H1 (cell line): ENCODE results near the gene SHROOM3. TPM values are rescaled to one million over a fixed set of nuclear protein-coding genes. Genes with fewer than 3 reads are reported as not detected.

ENCODE experiments used
- BACH1 ChIP-seq: IDR thresholded peaks from 2 replicates; pipeline ENCODE4 v1.6.1; 2012; ENCODE audit warnings: low read length, improper control_type of control experiment
- CEBPB ChIP-seq: IDR thresholded peaks from 2 replicates; pipeline ENCODE4 v1.6.1; 2012; ENCODE audit warnings: low read depth, low read length
- EGR1 ChIP-seq: IDR thresholded peaks from 2 replicates; pipeline ENCODE4 v1.6.1; 2011; ENCODE audit warnings: low read depth, low read length, borderline replicate concordance
- polyA plus RNA-seq, 7 experiments: library from polyadenylated mRNA; depleted of rRNA in 3 of 7; stranded (reverse) in 5 of 7; unstranded in 2 of 7; fragments of >200 nt in 5 of 7; fragments of 200-250 nt in 2 of 7; gene quantifications; 1 replicate in 5 of 7; 2 replicates in 1 of 7; 4 replicates in 1 of 7; pipeline versions ENCODE4 v1.2.1 to v1.2.3, GENCODE V29; 2011 to 2013; ENCODE audit warnings: missing spikeins in 2 of 7, mixed read lengths in 2 of 7
- total RNA-seq: library from RNA; stranded (reverse); fragmentation: NEBNext Ultra II Directional; extraction: Animal tissue kit (Norgen Biotek cat#: 25700); gene quantifications from 2 replicates; pipeline ENCODE4 v1.2.1, GENCODE V29; 2021
- TF ChIP-seq, protein P1 (sequence below), 3 experiments: IDR thresholded peaks; 1 replicate in 2 of 3; 2 replicates in 1 of 3; pipeline versions ENCODE4 v1.5.1 to v1.6.1; 2011; ENCODE audit warnings: low read length in 3 of 3, mild to moderate bottlenecking in 3 of 3, inconsistent platforms in 2 of 3, low read depth in 1 of 3, moderate library complexity in 1 of 3; ENCODE audit not compliant: insufficient read depth in 1 of 3; ENCODE audit errors: control extremely low read depth in 1 of 3
- TF ChIP-seq, protein P2 (sequence below): IDR thresholded peaks from 2 replicates; pipeline ENCODE4 v1.6.1; 2012; ENCODE audit warnings: low read length, inconsistent platforms

SHROOM3 gene
- total and polyA plus RNA-seq, 2 of the 8 experiments (the other 6 are each of a cell fraction or from before 2014, with no cell fraction given), result 15.8 to 34.0 TPM

- TF ChIP-seq, protein P1, sequence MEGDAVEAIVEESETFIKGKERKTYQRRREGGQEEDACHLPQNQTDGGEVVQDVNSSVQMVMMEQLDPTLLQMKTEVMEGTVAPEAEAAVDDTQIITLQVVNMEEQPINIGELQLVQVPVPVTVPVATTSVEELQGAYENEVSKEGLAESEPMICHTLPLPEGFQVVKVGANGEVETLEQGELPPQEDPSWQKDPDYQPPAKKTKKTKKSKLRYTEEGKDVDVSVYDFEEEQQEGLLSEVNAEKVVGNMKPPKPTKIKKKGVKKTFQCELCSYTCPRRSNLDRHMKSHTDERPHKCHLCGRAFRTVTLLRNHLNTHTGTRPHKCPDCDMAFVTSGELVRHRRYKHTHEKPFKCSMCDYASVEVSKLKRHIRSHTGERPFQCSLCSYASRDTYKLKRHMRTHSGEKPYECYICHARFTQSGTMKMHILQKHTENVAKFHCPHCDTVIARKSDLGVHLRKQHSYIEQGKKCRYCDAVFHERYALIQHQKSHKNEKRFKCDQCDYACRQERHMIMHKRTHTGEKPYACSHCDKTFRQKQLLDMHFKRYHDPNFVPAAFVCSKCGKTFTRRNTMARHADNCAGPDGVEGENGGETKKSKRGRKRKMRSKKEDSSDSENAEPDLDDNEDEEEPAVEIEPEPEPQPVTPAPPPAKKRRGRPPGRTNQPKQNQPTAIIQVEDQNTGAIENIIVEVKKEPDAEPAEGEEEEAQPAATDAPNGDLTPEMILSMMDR (IDR thresholded peaks at IDR 0.05; ENCODE audit: control extremely low read depth in 1 of 3, insufficient read depth in 1 of 3, low read depth in 1 of 3, low read length in 3 of 3), result peak in 2 of 3 experiments; percentile 38 to 57; a peak in 2 of 4 replicates
- TF ChIP-seq CEBPB (peak; percentile 1; the same call in 1 of the 2 replicates), EGR1 (no peak), BACH1 (no peak)
- TF ChIP-seq, protein P2, sequence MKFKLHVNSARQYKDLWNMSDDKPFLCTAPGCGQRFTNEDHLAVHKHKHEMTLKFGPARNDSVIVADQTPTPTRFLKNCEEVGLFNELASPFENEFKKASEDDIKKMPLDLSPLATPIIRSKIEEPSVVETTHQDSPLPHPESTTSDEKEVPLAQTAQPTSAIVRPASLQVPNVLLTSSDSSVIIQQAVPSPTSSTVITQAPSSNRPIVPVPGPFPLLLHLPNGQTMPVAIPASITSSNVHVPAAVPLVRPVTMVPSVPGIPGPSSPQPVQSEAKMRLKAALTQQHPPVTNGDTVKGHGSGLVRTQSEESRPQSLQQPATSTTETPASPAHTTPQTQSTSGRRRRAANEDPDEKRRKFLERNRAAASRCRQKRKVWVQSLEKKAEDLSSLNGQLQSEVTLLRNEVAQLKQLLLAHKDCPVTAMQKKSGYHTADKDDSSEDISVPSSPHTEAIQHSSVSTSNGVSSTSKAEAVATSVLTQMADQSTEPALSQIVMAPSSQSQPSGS, result no peak
Observed at GRCh38 chr4:76504613-76505465, 69.8 kb downstream of the SHROOM3 start (continued).
